ENCODE data around the gene TRPM2. TPM values are rescaled to one million over a fixed set of nuclear protein-coding genes. Genes with fewer than 3 reads are reported as not detected.

The TRPM2 gene
- total RNA-seq, 4 donors from 2014 or later: 2.9 to 7.0 (median 6.1) TPM

- no peak for TF ChIP-seq CTCF (IDR thresholded peaks at IDR 0.05; ENCODE audit: low read depth)
Observed at GRCh38 chr21:44401386-44402160, 48.2 kb downstream of the TRPM2 start.

- TF ChIP-seq CTCF (IDR thresholded peaks at IDR 0.05; ENCODE audit: low read depth): no peak
Observed at GRCh38 chr21:44402323-44403105, 49.1 kb downstream of the TRPM2 start.

- TF ChIP-seq CTCF (IDR thresholded peaks at IDR 0.05; ENCODE audit: low read depth): no peak
Observed at GRCh38 chr21:44403106-44404020, 49.9 kb downstream of the TRPM2 start.

- no peak for TF ChIP-seq CTCF (IDR thresholded peaks at IDR 0.05; ENCODE audit: low read depth)
Observed at GRCh38 chr21:44405091-44405947, 51.9 kb downstream of the TRPM2 start.

GRCh38 chr21:44405948-44406872, 52.8 kb downstream of the TRPM2 start:
- TF ChIP-seq CTCF (IDR thresholded peaks at IDR 0.05; ENCODE audit: low read depth): no peak

- no peak for TF ChIP-seq CTCF (IDR thresholded peaks at IDR 0.05; ENCODE audit: low read depth)
Observed at GRCh38 chr21:44406953-44407352, 53.5 kb downstream of the TRPM2 start.

Data from subcutaneous adipose tissue (tissue), 4 donors.